Lower lobe of right lung (tissue), 2 donors: ENCODE measurements around the gene TRPC4AP. TPM values are rescaled to one million over a fixed set of nuclear protein-coding genes. Genes with fewer than 3 reads are reported as not detected.

ENCODE experiments used
- ATAC-seq, 2 donors: fragments of 200-7000 bp; cut with Tn5 transposase; one replicate each; pipeline ENCODE4 v1.9.1; 2020 to 2022; ENCODE audit warnings: mild to moderate bottlenecking in 2 of 2, moderate library complexity in 2 of 2
- DNase-seq: peaks from one replicate; pipeline ENCODE4 v3.0.0-alpha.2; 2020
- H3K27ac ChIP-seq: fragments of 200-600 bp; one replicate; pipeline ENCODE4 v1.8.0; 2022
- H3K27me3 ChIP-seq: fragments of 200-600 bp; one replicate; pipeline ENCODE4 v1.8.0; 2022; ENCODE audit warnings: low read depth
- H3K36me3 ChIP-seq: fragments of 200-600 bp; one replicate; pipeline ENCODE4 v1.8.0; 2022; ENCODE audit warnings: mild to moderate bottlenecking
- H3K4me1 ChIP-seq: fragments of 200-600 bp; one replicate; pipeline ENCODE4 v1.8.0; 2022
- H3K4me3 ChIP-seq: fragments of 200-600 bp; one replicate; pipeline ENCODE4 v1.8.0; 2022; ENCODE audit warnings: mild to moderate bottlenecking
- H3K9me3 ChIP-seq: fragments of 200-600 bp; one replicate; pipeline ENCODE4 v1.8.0; 2022
- intact Hi-C: fragments of 100-400 bp; cut with DNase I; formaldehyde crosslinking; loops from one replicate; pipeline ENCODE4 v1.11.0; 2022
- total RNA-seq: library from RNA; stranded (reverse); fragmentation: NEBNext Ultra II Directional; extraction: Animal tissue kit (Norgen Biotek cat#: 25700); gene quantifications from one replicate; pipeline ENCODE4 v1.2.1, GENCODE V29; 2021
- TF ChIP-seq, protein P1 (sequence below): fragments of 200-600 bp; IDR thresholded peaks from one replicate; pipeline ENCODE4 v1.8.0; 2022; ENCODE audit warnings: antibody characterized with exemption, mild to moderate bottlenecking
- donor health status: DM: no; HTN: yes; CAD: no; lungs with severe emphysema.

The TRPC4AP gene
- total RNA-seq, 1 donor from 2014 or later: 63.2 TPM

DNA sequence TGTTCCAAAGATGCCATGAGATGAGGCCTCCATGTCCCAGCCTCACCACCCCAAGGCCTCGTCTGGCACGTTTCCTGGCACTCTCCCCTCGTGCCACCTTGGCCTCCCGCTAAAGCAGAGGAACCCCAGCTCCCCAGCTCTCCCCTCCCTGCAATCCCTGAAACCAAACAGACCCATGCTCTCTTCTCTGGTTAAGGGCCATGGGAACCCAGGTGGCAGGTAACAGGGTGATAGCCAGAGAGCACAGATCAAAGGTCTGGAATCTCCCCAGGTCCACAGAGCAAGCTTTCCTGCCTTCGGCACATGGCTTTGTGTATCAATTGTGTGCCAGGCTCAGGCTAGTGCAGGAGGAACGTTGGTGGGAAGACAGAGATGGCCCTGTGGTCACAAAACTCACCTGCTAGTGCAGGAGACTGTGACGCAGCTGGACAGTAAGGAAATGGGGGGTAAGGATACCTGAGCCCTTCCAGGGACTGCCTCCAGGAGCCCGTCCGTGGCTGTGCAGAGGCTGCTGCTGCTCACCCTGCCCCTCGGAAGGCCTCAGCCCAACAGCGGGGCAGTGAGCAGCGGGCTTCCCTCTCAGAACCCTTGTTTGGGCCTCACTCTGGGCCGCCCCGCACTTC is 98.0 kb downstream of the TRPC4AP start:
- Histone ChIP-seq H3K4me3 (no peak overlapping the region), H3K4me1 (no peaks in the 10 kb centered on the region), H3K27me3 (no peaks in the 10 kb centered on the region), H3K27ac (no peak overlapping the region), H3K9me3 (no peaks in the 10 kb centered on the region), H3K36me3 (peaks cover 63% of the 10 kb centered on the region)
- intact Hi-C loops: no loop called here
- ATAC-seq: no peak
- TF ChIP-seq, protein P1, sequence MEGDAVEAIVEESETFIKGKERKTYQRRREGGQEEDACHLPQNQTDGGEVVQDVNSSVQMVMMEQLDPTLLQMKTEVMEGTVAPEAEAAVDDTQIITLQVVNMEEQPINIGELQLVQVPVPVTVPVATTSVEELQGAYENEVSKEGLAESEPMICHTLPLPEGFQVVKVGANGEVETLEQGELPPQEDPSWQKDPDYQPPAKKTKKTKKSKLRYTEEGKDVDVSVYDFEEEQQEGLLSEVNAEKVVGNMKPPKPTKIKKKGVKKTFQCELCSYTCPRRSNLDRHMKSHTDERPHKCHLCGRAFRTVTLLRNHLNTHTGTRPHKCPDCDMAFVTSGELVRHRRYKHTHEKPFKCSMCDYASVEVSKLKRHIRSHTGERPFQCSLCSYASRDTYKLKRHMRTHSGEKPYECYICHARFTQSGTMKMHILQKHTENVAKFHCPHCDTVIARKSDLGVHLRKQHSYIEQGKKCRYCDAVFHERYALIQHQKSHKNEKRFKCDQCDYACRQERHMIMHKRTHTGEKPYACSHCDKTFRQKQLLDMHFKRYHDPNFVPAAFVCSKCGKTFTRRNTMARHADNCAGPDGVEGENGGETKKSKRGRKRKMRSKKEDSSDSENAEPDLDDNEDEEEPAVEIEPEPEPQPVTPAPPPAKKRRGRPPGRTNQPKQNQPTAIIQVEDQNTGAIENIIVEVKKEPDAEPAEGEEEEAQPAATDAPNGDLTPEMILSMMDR: no peak
- no peak for DNase-seq

- Histone ChIP-seq H3K9me3 (no peaks in the 10 kb centered on the region), H3K27ac (no peak overlapping the region), H3K4me3 (no peak overlapping the region), H3K27me3 (no peaks in the 10 kb centered on the region), H3K4me1 (no peaks in the 10 kb centered on the region), H3K36me3 (peaks cover 57% of the 10 kb centered on the region)
- TF ChIP-seq, protein P1: no peak
- ATAC-seq (no peak), DNase-seq (no peak)
- intact Hi-C loops: no loop called here
These were observed 98.6 kb downstream of the TRPC4AP start for GRCh38 chr20:34993941-34994508.

DNA sequence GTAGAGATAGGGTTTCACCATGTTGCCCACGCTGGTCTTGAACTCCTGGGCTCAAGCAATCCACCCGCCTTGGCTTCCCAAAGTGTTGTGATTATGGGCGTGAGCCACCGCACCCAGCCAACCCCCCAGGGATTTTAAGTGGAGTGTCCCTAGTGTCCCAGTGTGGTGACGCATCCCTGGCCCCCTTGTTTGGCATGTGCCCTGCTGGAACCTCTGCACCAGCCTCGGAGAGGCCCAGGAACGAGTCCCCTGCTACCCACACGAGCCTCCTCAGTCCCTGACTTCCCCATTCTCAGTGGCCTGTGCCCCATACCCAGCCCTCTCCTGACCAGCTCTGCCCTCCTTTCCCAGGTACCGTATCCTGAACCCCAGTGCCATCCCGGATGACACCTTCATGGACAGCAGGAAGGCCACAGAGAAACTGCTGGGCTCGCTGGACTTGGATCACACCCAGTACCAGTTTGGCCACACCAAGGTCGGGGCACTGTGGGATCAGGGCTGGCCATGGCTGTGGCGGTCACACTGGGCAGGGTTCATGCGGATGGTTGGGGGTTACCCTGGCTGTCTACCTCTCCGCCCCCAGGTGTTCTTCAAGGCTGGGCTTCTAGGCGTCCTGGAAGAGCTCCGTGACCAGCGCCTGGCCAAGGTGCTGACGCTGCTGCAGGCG is 99.7 kb downstream of the TRPC4AP start:
- H3K9me3 ChIP-seq: no peaks in the 10 kb centered on the region
- no peak overlapping the region for H3K27ac ChIP-seq
- ATAC-seq (no peak), DNase-seq (no peak)
- intact Hi-C loops: no loop called here
- TF ChIP-seq, protein P1: no peak
- peaks cover 46% of the 10 kb centered on the region for H3K36me3 ChIP-seq
- H3K4me1 ChIP-seq: peaks cover 6% of the 10 kb centered on the region
- H3K4me3 ChIP-seq: no peak overlapping the region
- H3K27me3 ChIP-seq: no peaks in the 10 kb centered on the region

DNA sequence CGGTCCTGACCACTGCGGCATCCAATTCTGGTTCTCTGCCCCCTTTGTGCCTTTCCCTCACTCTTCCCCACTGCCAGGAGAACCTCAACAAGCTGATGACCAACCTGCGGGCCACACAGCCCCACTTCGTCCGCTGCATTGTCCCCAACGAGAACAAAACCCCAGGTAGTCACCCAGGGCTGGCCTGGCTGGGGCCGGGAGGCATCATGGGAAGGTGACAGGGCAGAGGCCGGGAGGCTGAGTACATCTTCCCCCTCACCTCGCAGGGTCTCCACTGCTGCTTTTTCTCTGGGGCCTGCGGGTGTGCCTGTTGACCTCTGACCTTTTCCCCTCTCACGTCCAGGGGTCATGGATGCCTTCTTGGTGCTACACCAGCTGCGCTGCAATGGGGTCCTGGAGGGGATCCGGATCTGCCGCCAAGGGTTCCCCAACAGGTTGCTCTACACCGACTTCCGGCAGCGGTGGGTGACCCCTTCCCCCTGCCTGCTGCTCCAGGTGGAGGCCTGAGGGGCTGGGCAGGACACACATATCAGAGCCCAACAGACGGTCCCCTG is 101.9 kb downstream of the TRPC4AP start:
- TF ChIP-seq, protein P1: no peak
- H3K9me3 ChIP-seq: no peaks in the 10 kb centered on the region
- no peak for DNase-seq
- no peaks in the 10 kb centered on the region for H3K27me3 ChIP-seq
- no peak overlapping the region for H3K4me3 ChIP-seq
- no peak overlapping the region for H3K27ac ChIP-seq
- H3K4me1 ChIP-seq: peaks cover 16% of the 10 kb centered on the region
- peaks cover 30% of the 10 kb centered on the region for H3K36me3 ChIP-seq
- intact Hi-C loops: no loop called here
- no peak for ATAC-seq

- DNase-seq (no peak), ATAC-seq (no peak)
- intact Hi-C loops: no loop called here
- TF ChIP-seq, protein P1: no peak
- Histone ChIP-seq H3K27me3 (no peaks in the 10 kb centered on the region), H3K36me3 (peaks cover 25% of the 10 kb centered on the region), H3K9me3 (no peaks in the 10 kb centered on the region), H3K27ac (no peak overlapping the region), H3K4me3 (no peak overlapping the region), H3K4me1 (peaks cover 16% of the 10 kb centered on the region)
These were observed 102.4 kb downstream of the TRPC4AP start for GRCh38 chr20:34990231-34990630.
